ENCODE results near the gene EPN2.

The EPN2 gene

GRCh38 chr17:19330271-19330670, 93.1 kb downstream of the EPN2 start:
- DNase-seq (ENCODE audit: low read depth) = no peak
- H3K4me3 ChIP-seq (ENCODE audit: low read depth, low read length) = no peak overlapping the region

GRCh38 chr17:19331134-19331533, 94.0 kb downstream of the EPN2 start:
- H3K4me3 ChIP-seq (ENCODE audit: low read depth, low read length) = no peak overlapping the region
- TF ChIP-seq CTCF (IDR thresholded peaks at IDR 0.05; ENCODE audit: low read depth, low read length, missing control alignments) = no peak
- DNase-seq (ENCODE audit: low read depth) = no peak

More at GRCh38 chr17:19330271-19330670, 93.1 kb downstream of the EPN2 start:
- no peak for TF ChIP-seq CTCF (IDR thresholded peaks at IDR 0.05; ENCODE audit: low read depth, low read length, missing control alignments)

GRCh38 chr17:19331543-19332245, 94.5 kb downstream of the EPN2 start:
- no peak overlapping the region for H3K4me3 ChIP-seq (ENCODE audit: low read depth, low read length)
- no peak for TF ChIP-seq CTCF (IDR thresholded peaks at IDR 0.05; ENCODE audit: low read depth, low read length, missing control alignments)
- DNase-seq (ENCODE audit: low read depth) = no peak

- no peak overlapping the region for H3K4me3 ChIP-seq (ENCODE audit: low read depth, low read length)
- no peak for DNase-seq (ENCODE audit: low read depth)
- no peak for TF ChIP-seq CTCF (IDR thresholded peaks at IDR 0.05; ENCODE audit: low read depth, low read length, missing control alignments)
These were observed 95.4 kb downstream of the EPN2 start for GRCh38 chr17:19332371-19333131.

- DNase-seq (ENCODE audit: low read depth) = no peak
- no peak overlapping the region for H3K4me3 ChIP-seq (ENCODE audit: low read depth, low read length)
- no peak for TF ChIP-seq CTCF (IDR thresholded peaks at IDR 0.05; ENCODE audit: low read depth, low read length, missing control alignments)
These were observed 95.9 kb downstream of the EPN2 start for GRCh38 chr17:19333132-19333440.

- no peak for TF ChIP-seq CTCF (IDR thresholded peaks at IDR 0.05; ENCODE audit: low read depth, low read length, missing control alignments)
- no peak for DNase-seq (ENCODE audit: low read depth)
These were observed 96.6 kb downstream of the EPN2 start for GRCh38 chr17:19333736-19334290.

More at GRCh38 chr17:19333736-19334290, 96.6 kb downstream of the EPN2 start:
- H3K4me3 ChIP-seq (ENCODE audit: low read depth, low read length) = no peak overlapping the region

Data from GM12864 (cell line).